ENCODE data around the gene C1QTNF6. TPM values are rescaled to one million over a fixed set of nuclear protein-coding genes. Genes with fewer than 3 reads are reported as not detected.

C1QTNF6 gene
- total and polyA plus RNA-seq, 7 experiments from 2014 or later, result 1.1 to 27.6 (median 14.5) TPM

GRCh38 chr22:37192741-37193140 lies 4.7 kb upstream of the C1QTNF6 start:
- no peaks in the 10 kb centered on the region for H3K27me3 Mint-ChIP-seq
- H3K27ac Mint-ChIP-seq, result peak overlapping the region in 8 of 9 donors; percentile 34 to 95 (median 82)
- Histone ChIP-seq H3K27ac (ENCODE audit: low read depth, low read length) (no peak overlapping the region), H3K9me3 (ENCODE audit: control insufficient read depth in 2 of 3, low read length in 3 of 3) (no peaks in the 10 kb centered on the region), H3K4me1 (ENCODE audit: control insufficient read depth in 2 of 2, insufficient read depth in 2 of 2, low read length in 2 of 2) (peaks cover 23 to 46% of the 10 kb centered on the region in 2 donors), H3K36me3 (ENCODE audit: control insufficient read depth in 2 of 3, insufficient read depth in 3 of 3, low read length in 3 of 3) (no peaks in the 10 kb centered on the region), H3K27me3 (ENCODE audit: control insufficient read depth in 2 of 2, insufficient read depth in 2 of 2, low read length in 2 of 2) (no peaks in the 10 kb centered on the region), H3K4me3 (ENCODE audit: low read length) (no peak overlapping the region)
- ChIA-PET POLR2A (interaction anchor here (0.7 to 2.1 kb wide), 9 partner anchors 16 to 56 kb away, joined by 3 to 7 read pairs (median 5); partner anchors contain the start of genes IL2RB and RAC2), CTCF (interaction anchor here (0.9 to 3.4 kb wide), 6 partner anchors 26 to 265 kb away, joined by 3 to 15 read pairs (median 4); partner anchors contain the start of gene IL2RB)
- H3K36me3 Mint-ChIP-seq, result peaks cover 0 to 19% (median 4%) of the 10 kb centered on the region in 5 donors
- ATAC-seq (no peak), DNase-seq (no peak)
- peak overlapping the region in 3 of 10 donors; percentile 3 to 80 (median 8) for H3K4me3 Mint-ChIP-seq
- intact Hi-C loops (cut with micrococcal nuclease), result loop anchor here in 1 of 2 donors (10.0 kb wide), 1 partner anchor 338 kb away; no protein-coding TSS in a partner anchor
- no peaks in the 10 kb centered on the region for H3K9me3 Mint-ChIP-seq
- H3K4me1 Mint-ChIP-seq, result peaks cover 21 to 57% (median 42%) of the 10 kb centered on the region in 7 donors

- H3K27me3 Mint-ChIP-seq, result no peaks in the 10 kb centered on the region
These were observed 4.2 kb upstream of the C1QTNF6 start for GRCh38 chr22:37192204-37192603.

GRCh38 chr22:37190262-37190780 lies 2.3 kb upstream of the C1QTNF6 start:
- no peak overlapping the region for H3K27ac ChIP-seq (ENCODE audit: low read depth, low read length)
- intact Hi-C loops (cut with micrococcal nuclease), result loop anchor here in 1 of 2 donors (10.0 kb wide), 1 partner anchor 336 kb away; no protein-coding TSS in a partner anchor
- ChIA-PET POLR2A (interaction anchor here (0.6 to 1.3 kb wide), 2 partner anchors 9 to 99 kb away, joined by 3 read pairs; no protein-coding TSS in a partner anchor), CTCF (interaction anchor here (0.6 to 1.4 kb wide), 5 partner anchors 9 to 168 kb away, joined by 3 to 6 read pairs (median 3); no protein-coding TSS in a partner anchor)
- H3K36me3 ChIP-seq (ENCODE audit: control insufficient read depth in 2 of 3, insufficient read depth in 3 of 3, low read length in 3 of 3), result no peaks in the 10 kb centered on the region
- no peaks in the 10 kb centered on the region for H3K27me3 ChIP-seq (ENCODE audit: control insufficient read depth in 2 of 2, insufficient read depth in 2 of 2, low read length in 2 of 2)
- H3K36me3 Mint-ChIP-seq, result peaks cover 0 to 19% (median 4%) of the 10 kb centered on the region in 5 donors
- no peaks in the 10 kb centered on the region for H3K9me3 ChIP-seq (ENCODE audit: control insufficient read depth in 2 of 3, low read length in 3 of 3)
- peaks cover 36 to 65% (median 42%) of the 10 kb centered on the region in 7 donors for H3K4me1 Mint-ChIP-seq
- H3K4me1 ChIP-seq (ENCODE audit: control insufficient read depth in 2 of 2, insufficient read depth in 2 of 2, low read length in 2 of 2), result peaks cover 31 to 61% of the 10 kb centered on the region in 2 donors
- H3K4me3 Mint-ChIP-seq, result no peak overlapping the region
- no peak overlapping the region for H3K27ac Mint-ChIP-seq
- H3K9me3 Mint-ChIP-seq, result no peaks in the 10 kb centered on the region
- ATAC-seq (no peak), DNase-seq (no peak)
- H3K4me3 ChIP-seq (ENCODE audit: low read length), result no peak overlapping the region
- H3K27me3 Mint-ChIP-seq, result no peaks in the 10 kb centered on the region

More at GRCh38 chr22:37192204-37192603, 4.2 kb upstream of the C1QTNF6 start:
- no peak for ATAC-seq
- Histone ChIP-seq H3K4me3 (ENCODE audit: low read length) (no peak overlapping the region), H3K27ac (ENCODE audit: low read depth, low read length) (no peak overlapping the region), H3K36me3 (ENCODE audit: control insufficient read depth in 2 of 3, insufficient read depth in 3 of 3, low read length in 3 of 3) (no peaks in the 10 kb centered on the region), H3K4me1 (ENCODE audit: control insufficient read depth in 2 of 2, insufficient read depth in 2 of 2, low read length in 2 of 2) (peaks cover 20 to 46% of the 10 kb centered on the region in 2 donors), H3K27me3 (ENCODE audit: control insufficient read depth in 2 of 2, insufficient read depth in 2 of 2, low read length in 2 of 2) (no peaks in the 10 kb centered on the region), H3K9me3 (ENCODE audit: control insufficient read depth in 2 of 3, low read length in 3 of 3) (no peaks in the 10 kb centered on the region)
- Mint-ChIP-seq H3K36me3 (peaks cover 0 to 19% (median 4%) of the 10 kb centered on the region in 5 donors), H3K4me3 (no peak overlapping the region), H3K27ac (peak overlapping the region in 4 of 9 donors; percentile 34 to 93 (median 82)), H3K4me1 (peaks cover 24 to 54% (median 38%) of the 10 kb centered on the region in 7 donors), H3K9me3 (no peaks in the 10 kb centered on the region)
- intact Hi-C loops (cut with micrococcal nuclease), result loop anchor here in 1 of 2 donors (10.0 kb wide), 1 partner anchor 337 kb away; no protein-coding TSS in a partner anchor
- DNase-seq, result no peak
- CTCF ChIA-PET, result interaction anchor here (1.2 to 3.4 kb wide), 4 partner anchors 26 to 266 kb away, joined by 3 to 15 read pairs (median 4); no protein-coding TSS in a partner anchor
- POLR2A ChIA-PET, result interaction anchor here (0.7 to 2.1 kb wide), 8 partner anchors 15 to 112 kb away, joined by 3 to 7 read pairs (median 4); partner anchors contain the start of gene RAC2

GRCh38 chr22:37188901-37189466 lies 937 bp upstream of the C1QTNF6 start:
- Histone ChIP-seq H3K27me3 (ENCODE audit: control insufficient read depth in 2 of 2, insufficient read depth in 2 of 2, low read length in 2 of 2) (no peaks in the 10 kb centered on the region), H3K4me1 (ENCODE audit: control insufficient read depth in 2 of 2, insufficient read depth in 2 of 2, low read length in 2 of 2) (peaks cover 25 to 65% of the 10 kb centered on the region in 2 donors), H3K36me3 (ENCODE audit: control insufficient read depth in 2 of 3, insufficient read depth in 3 of 3, low read length in 3 of 3) (no peaks in the 10 kb centered on the region), H3K9me3 (ENCODE audit: control insufficient read depth in 2 of 3, low read length in 3 of 3) (no peaks in the 10 kb centered on the region), H3K27ac (ENCODE audit: low read depth, low read length) (no peak overlapping the region), H3K4me3 (ENCODE audit: low read length) (no peak overlapping the region)
- H3K27ac Mint-ChIP-seq, result peak overlapping the region in 1 of 9 donors; percentile 31
- H3K4me3 Mint-ChIP-seq, result peak overlapping the region in 1 of 10 donors; percentile 9
- ChIA-PET POLR2A (interaction anchor here (0.7 to 1.3 kb wide), 3 partner anchors 11 to 33 kb away, joined by 3 to 5 read pairs (median 4); no protein-coding TSS in a partner anchor), CTCF (interaction anchor here (0.8 kb wide), 1 partner anchor 40 kb away, joined by 3 read pairs; no protein-coding TSS in a partner anchor)
- H3K4me1 Mint-ChIP-seq, result peaks cover 28 to 63% (median 29%) of the 10 kb centered on the region in 7 donors
- no peaks in the 10 kb centered on the region for H3K27me3 Mint-ChIP-seq
- ATAC-seq (no peak), DNase-seq (no peak)
- H3K9me3 Mint-ChIP-seq, result no peaks in the 10 kb centered on the region
- peaks cover 0 to 15% (median 4%) of the 10 kb centered on the region in 5 donors for H3K36me3 Mint-ChIP-seq
- intact Hi-C loops (cut with micrococcal nuclease), result no loop called here

- intact Hi-C loops (cut with micrococcal nuclease), result no loop called here
- ATAC-seq, result no peak
- H3K4me1 ChIP-seq (ENCODE audit: control insufficient read depth in 2 of 2, insufficient read depth in 2 of 2, low read length in 2 of 2), result peaks cover 14 to 63% of the 10 kb centered on the region in 2 donors
- H3K4me3 Mint-ChIP-seq, result no peak overlapping the region
- H3K4me3 ChIP-seq (ENCODE audit: low read length), result no peak overlapping the region
- H3K36me3 ChIP-seq (ENCODE audit: control insufficient read depth in 2 of 3, insufficient read depth in 3 of 3, low read length in 3 of 3), result no peaks in the 10 kb centered on the region
- ChIA-PET CTCF (interaction anchor here (0.6 to 1.6 kb wide), 2 partner anchors 10 to 22 kb away, joined by 3 to 6 read pairs; no protein-coding TSS in a partner anchor), POLR2A (no interaction called here)
- no peaks in the 10 kb centered on the region for H3K9me3 Mint-ChIP-seq
- peak overlapping the region in 3 of 9 donors; percentile 3 to 92 (median 88) for H3K27ac Mint-ChIP-seq
- H3K27ac ChIP-seq (ENCODE audit: low read depth, low read length), result no peak overlapping the region
- no peaks in the 10 kb centered on the region for H3K9me3 ChIP-seq (ENCODE audit: control insufficient read depth in 2 of 3, low read length in 3 of 3)
- no peaks in the 10 kb centered on the region for H3K27me3 Mint-ChIP-seq
- no peak for DNase-seq
- H3K36me3 Mint-ChIP-seq, result peaks cover 0 to 13% (median 4%) of the 10 kb centered on the region in 5 donors
- peaks cover 13 to 53% (median 28%) of the 10 kb centered on the region in 7 donors for H3K4me1 Mint-ChIP-seq
- no peaks in the 10 kb centered on the region for H3K27me3 ChIP-seq (ENCODE audit: control insufficient read depth in 2 of 2, insufficient read depth in 2 of 2, low read length in 2 of 2)
These were observed 526 bp downstream of the C1QTNF6 start for GRCh38 chr22:37187552-37187890.

GRCh38 chr22:37186997-37187522 lies 987 bp downstream of the C1QTNF6 start:
- POLR2A ChIA-PET, result no interaction called here
- no peak overlapping the region for H3K27ac ChIP-seq (ENCODE audit: low read depth, low read length)
- DNase-seq, result no peak

More at GRCh38 chr22:37186997-37187522, 987 bp downstream of the C1QTNF6 start:
- H3K4me1 Mint-ChIP-seq, result peaks cover 11 to 51% (median 27%) of the 10 kb centered on the region in 7 donors
- peak overlapping the region in 1 of 10 donors; percentile 80 for H3K4me3 Mint-ChIP-seq
- peak overlapping the region in 4 of 9 donors; percentile 10 to 92 (median 76) for H3K27ac Mint-ChIP-seq
- H3K9me3 Mint-ChIP-seq, result no peaks in the 10 kb centered on the region
- Histone ChIP-seq H3K36me3 (ENCODE audit: control insufficient read depth in 2 of 3, insufficient read depth in 3 of 3, low read length in 3 of 3) (no peaks in the 10 kb centered on the region), H3K4me1 (ENCODE audit: control insufficient read depth in 2 of 2, insufficient read depth in 2 of 2, low read length in 2 of 2) (peaks cover 14 to 63% of the 10 kb centered on the region in 2 donors), H3K9me3 (ENCODE audit: control insufficient read depth in 2 of 3, low read length in 3 of 3) (no peaks in the 10 kb centered on the region), H3K4me3 (ENCODE audit: low read length) (peak overlapping the region; percentile 7), H3K27me3 (ENCODE audit: control insufficient read depth in 2 of 2, insufficient read depth in 2 of 2, low read length in 2 of 2) (no peaks in the 10 kb centered on the region)
- H3K36me3 Mint-ChIP-seq, result peaks cover 0 to 13% (median 4%) of the 10 kb centered on the region in 5 donors
- no peaks in the 10 kb centered on the region for H3K27me3 Mint-ChIP-seq
- CTCF ChIA-PET, result interaction anchor here (0.6 to 1.6 kb wide), 2 partner anchors 11 to 22 kb away, joined by 3 to 6 read pairs; no protein-coding TSS in a partner anchor
- ATAC-seq, result no peak
- intact Hi-C loops (cut with micrococcal nuclease), result loop anchor here in 1 of 2 donors (1.0 kb wide), 1 partner anchor 7 kb away; no protein-coding TSS in a partner anchor

Data from naive thymus-derived CD4-positive, alpha-beta T cell (primary cell).